OCI-LY7 (cell line): Measurements from ENCODE around the gene HSBP1.

ENCODE experiments used
- EZH2phosphoT487 ChIP-seq: fragments of 200-600 bp; sonication (generic); IDR thresholded peaks from 2 replicates; pipeline ENCODE4 v1.6.1; 2018; ENCODE audit warnings: low read depth, borderline replicate concordance, mild to moderate bottlenecking, mixed run types, antibody characterized with exemption, low read length, moderate library complexity, mixed read lengths
- TF ChIP-seq, protein P1 (sequence below): fragments of 200-600 bp; sonication (generic); conservative IDR thresholded peaks from 2 replicates; pipeline ENCODE4 v1.5.1; 2014; ENCODE audit warnings: mild to moderate bottlenecking, antibody characterized with exemption, low read length, moderate library complexity, mixed read lengths

DNA sequence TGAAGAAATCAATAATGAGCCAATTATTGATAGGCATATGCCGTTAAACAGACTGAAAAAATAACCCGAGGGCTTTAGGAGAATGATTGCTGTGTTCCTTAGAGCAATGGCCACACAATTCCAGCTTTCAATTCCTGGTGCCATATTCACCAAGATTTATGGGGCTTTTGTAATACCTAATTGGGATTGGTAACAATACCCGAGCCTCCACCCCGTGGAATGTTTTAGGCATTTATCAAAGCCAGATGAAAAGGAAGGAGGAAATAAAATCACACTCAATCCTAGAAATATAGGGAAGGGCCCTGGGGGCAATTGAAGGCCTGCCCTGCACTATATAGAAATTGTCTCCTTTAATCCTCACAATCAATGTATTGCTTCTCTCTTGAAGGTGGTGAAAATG, 49.0 kb downstream of the HSBP1 start:
- TF ChIP-seq, protein P1, sequence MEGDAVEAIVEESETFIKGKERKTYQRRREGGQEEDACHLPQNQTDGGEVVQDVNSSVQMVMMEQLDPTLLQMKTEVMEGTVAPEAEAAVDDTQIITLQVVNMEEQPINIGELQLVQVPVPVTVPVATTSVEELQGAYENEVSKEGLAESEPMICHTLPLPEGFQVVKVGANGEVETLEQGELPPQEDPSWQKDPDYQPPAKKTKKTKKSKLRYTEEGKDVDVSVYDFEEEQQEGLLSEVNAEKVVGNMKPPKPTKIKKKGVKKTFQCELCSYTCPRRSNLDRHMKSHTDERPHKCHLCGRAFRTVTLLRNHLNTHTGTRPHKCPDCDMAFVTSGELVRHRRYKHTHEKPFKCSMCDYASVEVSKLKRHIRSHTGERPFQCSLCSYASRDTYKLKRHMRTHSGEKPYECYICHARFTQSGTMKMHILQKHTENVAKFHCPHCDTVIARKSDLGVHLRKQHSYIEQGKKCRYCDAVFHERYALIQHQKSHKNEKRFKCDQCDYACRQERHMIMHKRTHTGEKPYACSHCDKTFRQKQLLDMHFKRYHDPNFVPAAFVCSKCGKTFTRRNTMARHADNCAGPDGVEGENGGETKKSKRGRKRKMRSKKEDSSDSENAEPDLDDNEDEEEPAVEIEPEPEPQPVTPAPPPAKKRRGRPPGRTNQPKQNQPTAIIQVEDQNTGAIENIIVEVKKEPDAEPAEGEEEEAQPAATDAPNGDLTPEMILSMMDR, result no peak
- no peak for TF ChIP-seq EZH2phosphoT487
